Esophagus squamous epithelium (tissue), 5 donors: Measurements from ENCODE around the gene CDC34. TPM values are rescaled to one million over a fixed set of nuclear protein-coding genes. Genes with fewer than 3 reads are reported as not detected.

Experiments
- DNase-seq: peaks from one replicate; lab custom pipeline; 2025; lab: John Stamatoyannopoulos, UW
- H3K27ac ChIP-seq, 4 donors: fragments of 200-600 bp; sonication (generic); one replicate each; pipeline ENCODE4 v1.5.1; 2016 to 2019; ENCODE audit warnings: mild to moderate bottlenecking in 1 of 4
- H3K27me3 ChIP-seq, 4 donors: fragments of 200-600 bp; sonication (generic); 1 replicate in 3 of 4; 2 replicates in 1 of 4; pipeline versions ENCODE4 v1.5.1 to v1.6.0; 2017 to 2021; ENCODE audit warnings: antibody characterized with exemption in 1 of 4
- H3K36me3 ChIP-seq, 3 donors: fragments of 200-600 bp; sonication (generic); one replicate each; pipeline ENCODE4 v1.5.1; 2016 to 2019
- H3K4me1 ChIP-seq, 3 donors: fragments of 200-600 bp; sonication (generic); one replicate each; pipeline ENCODE4 v1.5.1; 2017 to 2019
- H3K4me3 ChIP-seq, 4 donors: fragments of 200-600 bp; sonication (generic); 1 replicate in 3 of 4; 2 replicates in 1 of 4; pipeline ENCODE4 v1.5.1; 2016 to 2019; ENCODE audit warnings: mild to moderate bottlenecking in 2 of 4, moderate library complexity in 1 of 4
- H3K9me3 ChIP-seq, 3 donors: fragments of 200-600 bp; sonication (generic); one replicate each; pipeline ENCODE4 v1.5.1; 2016 to 2019
- POLR2A ChIP-seq, 4 donors: fragments of 450-650 bp; IDR thresholded peaks; one replicate each; pipeline ENCODE4 v1.6.1; 2017; ENCODE audit warnings: antibody characterized with exemption in 4 of 4, mild to moderate bottlenecking in 4 of 4, moderate library complexity in 3 of 4
- WGBS, 2 donors: methylation state at CpG; one replicate each; pipeline ENCODE4 v1.1.5; 2018; 5-methylcytosine and 5-hydroxymethylcytosine counted together
- intact Hi-C: fragments of 100-400 bp; cut with DNase I; formaldehyde crosslinking; loops from one replicate; pipeline ENCODE4 v1.15.0; 2022
- total RNA-seq, 4 donors: library from RNA; depleted of rRNA; stranded (reverse); fragments of >200 nt; gene quantifications; one replicate each; pipeline ENCODE4 v1.1.0, GENCODE V29; 2016
- TF ChIP-seq, protein P1 (sequence below), 6 experiments: fragments of 450-650 bp in 4 of 6; fragments of 200-600 bp in 2 of 6; sonication (generic) in 2 of 6; IDR thresholded peaks; one replicate each; pipeline ENCODE4 v1.5.1; 2016 to 2019; ENCODE audit warnings: antibody characterized with exemption in 6 of 6, mild to moderate bottlenecking in 4 of 6, moderate library complexity in 4 of 6
- donor health status: DM: yes; HTN: yes; CAD: no.

Gene CDC34
- total RNA-seq, 4 donors from 2014 or later = 33.5 to 53.5 (median 34.5) TPM

DNA sequence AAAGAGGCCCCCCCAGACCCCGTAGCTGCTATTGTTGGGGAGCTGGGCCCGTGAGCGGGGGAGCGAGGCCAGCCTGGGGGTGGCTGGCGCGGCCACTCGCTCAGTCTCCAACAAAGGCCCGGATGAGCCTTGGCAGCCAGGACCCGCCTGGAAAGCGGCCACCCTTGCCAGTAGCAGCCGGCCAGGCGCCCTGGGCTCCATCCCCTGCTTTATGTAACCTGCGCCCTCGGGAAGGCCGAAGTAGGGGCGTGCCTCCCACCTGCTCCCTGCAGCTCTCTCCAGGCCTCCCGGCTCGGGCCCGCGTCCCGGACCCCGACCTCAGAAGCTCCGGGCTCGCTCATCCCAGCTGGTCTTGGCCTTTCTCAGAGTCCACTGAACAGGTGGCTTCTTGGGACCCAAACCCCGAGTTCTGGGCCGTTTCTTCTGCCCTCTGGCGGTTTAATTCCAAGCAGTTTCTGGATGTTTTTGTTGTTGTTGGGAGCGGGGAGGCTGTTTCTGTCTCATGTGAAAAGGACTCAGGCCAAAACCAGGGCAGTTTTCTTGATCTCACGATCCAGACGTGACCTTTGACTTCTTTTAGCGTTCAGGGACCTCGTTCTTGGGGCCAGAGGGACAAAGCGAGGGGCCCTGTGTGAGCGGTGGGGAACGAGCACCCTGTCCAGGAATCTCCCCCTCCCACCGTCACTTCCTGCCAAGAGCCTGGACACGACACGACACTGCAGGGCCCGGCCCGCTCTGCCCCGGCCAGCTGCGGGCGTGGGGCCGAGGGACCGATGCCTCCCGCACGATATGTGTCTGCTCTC is 1.2 kb downstream of the CDC34 start:
- Histone ChIP-seq H3K27me3 (no peaks in the 10 kb centered on the region), H3K4me3 (peak overlapping the region; percentile 93 to 99 (median 97)), H3K27ac (peak overlapping the region; percentile 95 to 99 (median 97)), H3K4me1 (peaks cover 22 to 44% (median 23%) of the 10 kb centered on the region in 3 donors), H3K36me3 (peaks cover 14 to 26% (median 15%) of the 10 kb centered on the region in 3 donors), H3K9me3 (no peaks in the 10 kb centered on the region)
- TF ChIP-seq, protein P1, sequence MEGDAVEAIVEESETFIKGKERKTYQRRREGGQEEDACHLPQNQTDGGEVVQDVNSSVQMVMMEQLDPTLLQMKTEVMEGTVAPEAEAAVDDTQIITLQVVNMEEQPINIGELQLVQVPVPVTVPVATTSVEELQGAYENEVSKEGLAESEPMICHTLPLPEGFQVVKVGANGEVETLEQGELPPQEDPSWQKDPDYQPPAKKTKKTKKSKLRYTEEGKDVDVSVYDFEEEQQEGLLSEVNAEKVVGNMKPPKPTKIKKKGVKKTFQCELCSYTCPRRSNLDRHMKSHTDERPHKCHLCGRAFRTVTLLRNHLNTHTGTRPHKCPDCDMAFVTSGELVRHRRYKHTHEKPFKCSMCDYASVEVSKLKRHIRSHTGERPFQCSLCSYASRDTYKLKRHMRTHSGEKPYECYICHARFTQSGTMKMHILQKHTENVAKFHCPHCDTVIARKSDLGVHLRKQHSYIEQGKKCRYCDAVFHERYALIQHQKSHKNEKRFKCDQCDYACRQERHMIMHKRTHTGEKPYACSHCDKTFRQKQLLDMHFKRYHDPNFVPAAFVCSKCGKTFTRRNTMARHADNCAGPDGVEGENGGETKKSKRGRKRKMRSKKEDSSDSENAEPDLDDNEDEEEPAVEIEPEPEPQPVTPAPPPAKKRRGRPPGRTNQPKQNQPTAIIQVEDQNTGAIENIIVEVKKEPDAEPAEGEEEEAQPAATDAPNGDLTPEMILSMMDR (IDR thresholded peaks at IDR 0.05) = peak in 5 of 6 experiments; percentile 14 to 45 (median 25)
- no peak for TF ChIP-seq POLR2A (IDR thresholded peaks at IDR 0.05)
- no peak for DNase-seq
- intact Hi-C loops = no loop called here
- 0 to 2% methylated on average over 2 to 10 of the region's 47 CpGs for WGBS, 2 donors

DNA sequence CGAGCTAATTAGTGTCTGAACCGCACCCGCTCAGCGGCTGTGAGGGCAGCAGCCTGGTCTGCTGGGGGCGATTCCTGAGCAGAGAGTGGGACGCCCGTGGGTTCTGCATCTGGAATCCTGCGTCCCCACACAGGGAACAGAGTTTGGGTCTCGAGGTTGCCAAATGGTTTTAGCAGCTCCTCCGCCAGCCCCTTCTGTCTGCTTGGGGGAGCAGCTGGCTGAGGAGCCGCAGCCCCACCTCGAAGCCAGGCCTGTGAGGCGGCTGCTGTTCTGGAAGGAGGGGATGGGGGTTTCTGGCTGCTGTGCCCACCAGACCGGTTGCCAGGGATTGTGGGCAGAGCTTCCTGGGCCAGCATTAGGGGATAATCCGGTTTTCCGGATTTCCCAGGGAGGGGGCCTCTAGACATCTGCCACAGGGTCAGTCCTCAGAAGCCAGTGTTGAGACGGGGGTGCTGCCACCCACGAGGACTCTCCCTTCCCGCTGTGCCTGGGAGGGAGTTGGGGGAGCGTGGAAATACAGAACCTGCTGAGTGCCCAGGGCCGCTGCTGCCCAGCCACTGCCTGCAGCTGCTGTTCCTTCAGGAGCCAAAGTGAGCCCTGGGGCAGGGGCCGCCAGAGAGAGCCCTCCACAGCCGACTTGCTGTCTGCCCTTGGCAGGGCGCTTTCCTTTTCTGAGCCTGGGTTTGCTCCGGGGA is 2.0 kb downstream of the CDC34 start:
- no peak for DNase-seq
- H3K27me3 ChIP-seq = no peaks in the 10 kb centered on the region
- intact Hi-C loops = no loop called here
- H3K4me3 ChIP-seq = peak overlapping the region; percentile 93 to 99 (median 97)
- TF ChIP-seq POLR2A (IDR thresholded peaks at IDR 0.05) = no peak
- TF ChIP-seq, protein P1 (IDR thresholded peaks at IDR 0.05) = no peak
- H3K9me3 ChIP-seq = no peaks in the 10 kb centered on the region
- peaks cover 22 to 44% (median 23%) of the 10 kb centered on the region in 3 donors for H3K4me1 ChIP-seq
- peaks cover 20 to 34% (median 20%) of the 10 kb centered on the region in 3 donors for H3K36me3 ChIP-seq
- 29 to 39% methylated on average over 3 to 10 of the region's 25 CpGs for WGBS, 2 donors
- H3K27ac ChIP-seq = peak overlapping the region; percentile 95 to 99 (median 97)

DNA sequence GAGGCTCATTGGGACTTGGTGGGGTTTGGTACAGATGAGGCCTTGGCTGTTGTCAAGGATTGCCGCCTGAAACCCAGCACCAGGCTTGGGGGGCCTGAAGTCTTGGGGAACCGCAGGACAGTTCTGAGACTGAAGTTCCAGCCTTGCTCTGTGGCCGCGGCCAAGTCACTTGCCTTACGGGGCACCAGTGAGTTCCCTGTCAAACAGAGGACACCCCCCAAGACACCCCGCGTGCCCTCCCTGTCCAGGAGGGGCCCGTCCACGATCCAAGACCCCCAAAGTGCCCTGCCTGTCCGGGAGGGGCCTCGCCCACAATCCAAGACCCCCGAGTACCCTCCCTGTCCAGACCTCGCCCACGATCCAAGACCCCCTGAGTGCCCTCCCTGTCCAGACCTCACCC is 2.5 kb downstream of the CDC34 start:
- DNase-seq = no peak
- WGBS, 2 donors = 81% methylated on average over 9 of the region's 14 CpGs; no CpG with 5 or more reads in 1 of the 2 donors
- Histone ChIP-seq H3K36me3 (peaks cover 20 to 40% (median 24%) of the 10 kb centered on the region in 3 donors), H3K9me3 (no peaks in the 10 kb centered on the region), H3K27ac (peak overlapping the region; percentile 95 to 99 (median 97)), H3K4me3 (peak overlapping the region in 3 of 4 donors; percentile 93 to 99 (median 99)), H3K4me1 (peaks cover 22 to 44% (median 23%) of the 10 kb centered on the region in 3 donors), H3K27me3 (no peaks in the 10 kb centered on the region)
- intact Hi-C loops = no loop called here
- TF ChIP-seq, protein P1 (IDR thresholded peaks at IDR 0.05) = no peak
- no peak for TF ChIP-seq POLR2A (IDR thresholded peaks at IDR 0.05)

DNA sequence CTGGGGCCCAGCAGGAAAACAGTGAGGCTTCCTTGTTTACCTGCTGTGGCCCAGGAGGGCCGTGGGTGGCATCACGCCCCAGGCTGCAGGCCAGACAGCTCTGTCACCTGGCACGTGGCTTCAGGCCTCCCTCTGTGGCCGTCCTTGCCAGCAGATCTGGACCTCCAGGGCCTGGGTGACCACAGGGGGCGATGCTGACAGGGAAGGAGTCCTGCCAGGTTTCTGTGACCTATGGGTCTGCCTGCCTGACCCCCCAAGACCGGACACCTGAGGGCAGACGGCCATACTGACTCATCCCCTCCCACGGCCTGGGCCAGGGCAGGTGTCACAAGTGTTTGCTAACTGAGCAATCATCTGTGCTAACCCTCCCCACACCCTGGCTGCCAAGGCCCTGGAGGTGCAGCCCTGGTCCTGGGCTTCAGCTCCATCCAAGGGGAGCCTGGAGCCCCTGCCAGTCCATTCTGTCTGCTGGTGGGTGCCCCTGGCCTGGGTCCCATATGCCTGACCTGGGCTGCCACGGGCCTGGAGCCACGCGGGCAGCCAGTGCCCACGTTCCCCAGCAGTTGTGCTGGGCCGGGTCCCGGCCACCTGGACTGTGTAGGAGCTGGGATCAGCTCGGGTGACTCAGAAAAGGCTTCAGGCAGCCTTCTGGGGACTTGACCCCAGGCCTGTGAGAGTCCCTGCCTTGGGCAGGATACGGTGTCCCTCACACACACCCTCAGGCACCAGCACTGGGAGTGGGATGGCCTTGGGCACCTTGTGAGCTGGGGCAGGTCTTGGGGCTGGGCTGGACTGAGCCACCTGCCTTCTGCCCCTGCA is 3.7 kb downstream of the CDC34 start:
- no peak overlapping the region for H3K27ac ChIP-seq
- DNase-seq = no peak
- 0% methylated on average over 1 of the region's 16 CpGs; no CpG with 5 or more reads in 1 of the 2 donors for WGBS, 2 donors
- no peak overlapping the region for H3K4me3 ChIP-seq
- peaks cover 22 to 44% (median 23%) of the 10 kb centered on the region in 3 donors for H3K4me1 ChIP-seq
- no peaks in the 10 kb centered on the region for H3K9me3 ChIP-seq
- peaks cover 20 to 47% (median 32%) of the 10 kb centered on the region in 3 donors for H3K36me3 ChIP-seq
- H3K27me3 ChIP-seq = no peaks in the 10 kb centered on the region
- intact Hi-C loops = no loop called here
- TF ChIP-seq, protein P1 (IDR thresholded peaks at IDR 0.05) = no peak
- no peak for TF ChIP-seq POLR2A (IDR thresholded peaks at IDR 0.05)
